ENCODE data around the gene EID3.

GRCh38 chr12:104309446-104309993 lies 6.0 kb downstream of the EID3 start:
- TF ChIP-seq CTCF (IDR thresholded peaks at IDR 0.05): no peak
- TF ChIP-seq POLR2AphosphoS5 (IDR thresholded peaks at IDR 0.05): no peak
- no peak for TF ChIP-seq POLR2A (IDR thresholded peaks at IDR 0.05)

Data from prostate gland (tissue), 2 donors.